ENCODE results near the gene C9orf43.

DNA sequence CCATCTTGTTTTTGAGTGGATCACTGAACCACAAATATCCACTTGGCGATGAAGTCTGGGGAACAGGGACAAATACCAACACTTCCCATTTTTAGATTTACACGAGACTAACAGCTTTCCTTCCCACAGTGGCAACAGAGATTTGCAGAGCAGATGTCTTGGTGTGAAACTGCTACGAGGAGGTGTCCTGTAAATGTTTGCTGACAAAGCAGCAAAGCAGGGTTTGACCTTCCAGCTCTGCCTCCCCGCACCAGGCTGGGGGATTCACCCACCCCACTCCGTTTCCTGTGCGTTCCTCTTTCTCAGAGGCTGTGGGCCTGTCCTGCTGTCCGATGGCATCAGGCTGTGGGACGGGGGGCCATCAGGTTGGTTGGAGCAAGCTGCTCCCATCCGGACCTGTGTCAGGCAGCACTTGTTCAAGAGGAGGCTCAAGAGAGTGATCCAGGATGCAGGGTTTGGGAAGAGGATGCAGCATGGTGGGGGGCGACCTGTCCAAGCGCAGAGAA, 52.3 kb downstream of the C9orf43 start:
- TF ChIP-seq, protein P1, sequence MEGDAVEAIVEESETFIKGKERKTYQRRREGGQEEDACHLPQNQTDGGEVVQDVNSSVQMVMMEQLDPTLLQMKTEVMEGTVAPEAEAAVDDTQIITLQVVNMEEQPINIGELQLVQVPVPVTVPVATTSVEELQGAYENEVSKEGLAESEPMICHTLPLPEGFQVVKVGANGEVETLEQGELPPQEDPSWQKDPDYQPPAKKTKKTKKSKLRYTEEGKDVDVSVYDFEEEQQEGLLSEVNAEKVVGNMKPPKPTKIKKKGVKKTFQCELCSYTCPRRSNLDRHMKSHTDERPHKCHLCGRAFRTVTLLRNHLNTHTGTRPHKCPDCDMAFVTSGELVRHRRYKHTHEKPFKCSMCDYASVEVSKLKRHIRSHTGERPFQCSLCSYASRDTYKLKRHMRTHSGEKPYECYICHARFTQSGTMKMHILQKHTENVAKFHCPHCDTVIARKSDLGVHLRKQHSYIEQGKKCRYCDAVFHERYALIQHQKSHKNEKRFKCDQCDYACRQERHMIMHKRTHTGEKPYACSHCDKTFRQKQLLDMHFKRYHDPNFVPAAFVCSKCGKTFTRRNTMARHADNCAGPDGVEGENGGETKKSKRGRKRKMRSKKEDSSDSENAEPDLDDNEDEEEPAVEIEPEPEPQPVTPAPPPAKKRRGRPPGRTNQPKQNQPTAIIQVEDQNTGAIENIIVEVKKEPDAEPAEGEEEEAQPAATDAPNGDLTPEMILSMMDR (conservative IDR thresholded peaks at IDR 0.05 in 1 of 2, IDR thresholded peaks at IDR 0.05 in 1 of 2; ENCODE audit: extremely low read depth in 1 of 2, insufficient read depth in 1 of 2, low read depth in 1 of 2, low read length in 2 of 2) = no peak
- TF ChIP-seq EZH2 (IDR thresholded peaks at IDR 0.05; ENCODE audit: borderline replicate concordance, low read length) = peak; percentile 29

Data from mammary epithelial cell (primary cell).